C4-2B (cell line): ENCODE data around the gene IRF2BP2.

Source experiments
- H3K27ac ChIP-seq: fragments of 450-650 bp; 2 replicates; pipeline ENCODE4 v1.5.1; 2017
- ZFX ChIP-seq: fragments of 450-650 bp; IDR thresholded peaks from 2 replicates; pipeline ENCODE4 v1.6.1; 2017
- TF ChIP-seq, protein P1 (sequence below): fragments of 450-650 bp; conservative IDR thresholded peaks from 2 replicates; pipeline ENCODE4 v1.5.1; 2017; ENCODE audit warnings: mild to moderate bottlenecking

The IRF2BP2 gene

DNA sequence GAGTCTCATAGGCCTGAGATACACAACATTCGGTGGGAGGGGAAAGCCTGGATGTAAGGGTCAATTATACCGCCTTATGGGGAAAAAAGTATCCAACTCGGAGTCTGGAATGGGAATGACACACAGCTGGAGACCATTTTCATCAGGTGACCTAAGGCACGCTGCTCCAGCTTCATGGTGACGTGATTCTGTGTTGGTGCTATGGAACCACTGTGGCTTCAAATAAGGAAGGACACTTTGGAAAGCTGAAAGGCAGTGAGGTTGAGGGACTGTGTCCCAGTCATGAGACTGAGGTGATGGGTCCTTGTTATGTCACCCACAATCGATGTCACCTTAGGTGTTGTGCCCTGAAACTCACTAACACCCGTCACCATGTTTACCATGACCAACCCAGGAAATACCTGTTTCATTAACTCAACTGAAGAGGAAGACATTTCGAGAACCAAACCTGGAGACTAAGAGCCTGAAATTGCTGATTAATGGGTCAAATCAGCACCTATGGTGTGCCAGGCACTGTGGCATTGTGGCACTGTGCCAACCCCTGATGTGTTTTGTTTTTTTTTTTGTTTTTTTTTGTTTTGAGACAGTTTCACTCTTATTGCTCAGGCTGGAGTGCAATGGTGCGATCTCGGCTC, 54.5 kb downstream of the IRF2BP2 start:
- no peak overlapping the region for H3K27ac ChIP-seq
- TF ChIP-seq ZFX = no peak
- TF ChIP-seq, protein P1, sequence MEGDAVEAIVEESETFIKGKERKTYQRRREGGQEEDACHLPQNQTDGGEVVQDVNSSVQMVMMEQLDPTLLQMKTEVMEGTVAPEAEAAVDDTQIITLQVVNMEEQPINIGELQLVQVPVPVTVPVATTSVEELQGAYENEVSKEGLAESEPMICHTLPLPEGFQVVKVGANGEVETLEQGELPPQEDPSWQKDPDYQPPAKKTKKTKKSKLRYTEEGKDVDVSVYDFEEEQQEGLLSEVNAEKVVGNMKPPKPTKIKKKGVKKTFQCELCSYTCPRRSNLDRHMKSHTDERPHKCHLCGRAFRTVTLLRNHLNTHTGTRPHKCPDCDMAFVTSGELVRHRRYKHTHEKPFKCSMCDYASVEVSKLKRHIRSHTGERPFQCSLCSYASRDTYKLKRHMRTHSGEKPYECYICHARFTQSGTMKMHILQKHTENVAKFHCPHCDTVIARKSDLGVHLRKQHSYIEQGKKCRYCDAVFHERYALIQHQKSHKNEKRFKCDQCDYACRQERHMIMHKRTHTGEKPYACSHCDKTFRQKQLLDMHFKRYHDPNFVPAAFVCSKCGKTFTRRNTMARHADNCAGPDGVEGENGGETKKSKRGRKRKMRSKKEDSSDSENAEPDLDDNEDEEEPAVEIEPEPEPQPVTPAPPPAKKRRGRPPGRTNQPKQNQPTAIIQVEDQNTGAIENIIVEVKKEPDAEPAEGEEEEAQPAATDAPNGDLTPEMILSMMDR = no peak

DNA sequence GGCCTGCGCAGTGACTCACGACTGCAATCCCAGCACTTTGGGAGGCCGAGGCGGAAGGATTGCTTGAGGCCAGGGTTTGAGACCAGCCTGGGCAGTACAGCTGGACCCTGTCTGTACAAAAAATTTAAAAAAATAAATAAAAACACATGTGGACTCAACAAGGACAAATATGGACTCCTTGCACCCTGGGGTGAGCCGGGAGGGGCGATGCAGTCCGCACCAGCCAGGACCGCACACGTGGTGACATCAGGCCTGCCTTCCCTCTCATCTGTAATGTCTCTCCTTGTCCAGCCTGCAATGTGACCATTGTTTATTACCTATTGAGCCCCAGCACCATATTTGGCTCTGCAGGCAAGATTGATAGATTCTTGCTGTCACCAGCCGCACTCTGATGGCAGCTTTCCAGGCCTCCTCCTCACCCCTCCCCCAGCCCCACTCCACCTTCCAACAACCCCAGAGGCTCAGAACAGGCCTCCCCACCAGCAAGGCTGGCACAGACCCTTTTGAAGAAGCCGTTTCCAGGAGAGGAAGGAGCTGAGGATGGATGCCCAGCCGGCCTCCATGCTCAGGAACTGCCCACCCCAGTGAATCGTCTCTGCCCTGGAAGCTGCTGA, 55.2 kb downstream of the IRF2BP2 start:
- TF ChIP-seq ZFX = no peak
- TF ChIP-seq, protein P1 = no peak
- H3K27ac ChIP-seq = no peak overlapping the region
